ENCODE results near the gene TMEM33.

Gene TMEM33

DNA sequence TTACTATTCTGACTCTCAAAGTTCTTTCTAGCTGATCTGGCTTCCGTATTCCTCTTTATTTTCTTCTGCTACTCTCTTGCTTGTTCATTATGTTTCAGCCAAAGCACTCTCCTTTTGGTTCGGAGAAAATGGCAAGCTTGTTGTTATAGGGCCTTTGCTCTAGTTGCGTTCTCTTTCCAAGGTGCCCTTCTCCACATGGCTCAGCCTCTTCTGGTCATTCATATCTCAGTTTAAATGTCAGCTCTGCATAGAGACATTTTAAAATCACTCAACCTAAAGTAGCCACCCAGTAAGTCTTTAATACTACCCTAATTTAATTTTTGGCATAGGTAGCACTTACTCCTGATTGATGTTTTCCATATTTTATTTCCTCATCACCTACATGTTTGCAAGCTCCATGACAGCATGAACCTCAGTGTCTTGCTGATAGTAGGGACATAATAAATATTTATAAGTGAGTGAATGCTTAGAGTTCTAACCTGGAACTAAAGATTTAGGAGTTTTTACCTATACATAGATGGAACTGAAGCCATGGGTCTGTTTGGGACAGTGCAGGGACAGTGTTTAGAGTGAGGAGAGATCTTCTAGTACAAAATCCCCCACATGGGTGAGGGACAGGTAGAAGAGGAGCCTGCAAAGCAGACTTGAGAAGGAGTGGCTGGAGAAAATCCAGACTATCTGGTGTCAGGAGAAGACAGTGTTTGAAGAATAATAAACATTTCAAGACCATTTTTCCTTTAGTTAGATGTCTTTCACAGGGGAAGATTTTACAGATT, 73.0 kb downstream of the TMEM33 start:
- no peak for DNase-seq
